Gastroesophageal sphincter (tissue), 3 donors: ENCODE results near the gene PTPRN2.

Source experiments
- POLR2A ChIP-seq, 2 donors: fragments of 450-650 bp; IDR thresholded peaks; one replicate each; pipeline ENCODE4 v1.6.1; 2017; ENCODE audit warnings: antibody characterized with exemption in 2 of 2, mild to moderate bottlenecking in 2 of 2, moderate library complexity in 1 of 2
- POLR2AphosphoS5 ChIP-seq: sonication (generic); formaldehyde crosslinking; IDR thresholded peaks from one replicate; pipeline ENCODE4 v1.6.1; 2017; ENCODE audit warnings: antibody characterized with exemption
- TF ChIP-seq, protein P1 (sequence below), 4 experiments: fragments of 200-600 bp in 2 of 4; fragments of 450-650 bp in 2 of 4; sonication (generic) in 1 of 4; IDR thresholded peaks; one replicate each; pipeline ENCODE4 v1.5.1; 2017 to 2019; ENCODE audit warnings: antibody characterized with exemption in 4 of 4, mild to moderate bottlenecking in 2 of 4, moderate library complexity in 2 of 4

DNA sequence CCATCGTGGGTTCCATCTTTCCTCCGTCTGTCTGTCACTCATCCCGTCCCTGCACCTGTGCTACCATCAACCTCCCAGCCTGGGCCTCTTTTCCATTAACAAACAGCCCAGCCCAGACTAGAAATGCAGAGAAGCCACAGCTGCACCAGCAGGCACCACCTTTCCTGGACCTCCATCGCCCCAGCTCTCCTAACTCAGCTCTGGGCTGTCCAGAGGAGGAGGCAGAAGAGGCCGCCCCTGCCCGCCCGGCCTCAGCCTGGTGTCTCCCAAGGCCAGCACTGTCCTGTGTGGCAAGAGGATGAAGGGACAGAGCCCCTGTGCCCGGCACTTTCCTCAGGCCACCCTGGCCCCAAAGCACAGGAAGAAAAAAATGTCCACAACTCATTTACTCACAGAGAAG is 225.6 kb downstream of the PTPRN2 start:
- TF ChIP-seq POLR2AphosphoS5: no peak
- TF ChIP-seq, protein P1, sequence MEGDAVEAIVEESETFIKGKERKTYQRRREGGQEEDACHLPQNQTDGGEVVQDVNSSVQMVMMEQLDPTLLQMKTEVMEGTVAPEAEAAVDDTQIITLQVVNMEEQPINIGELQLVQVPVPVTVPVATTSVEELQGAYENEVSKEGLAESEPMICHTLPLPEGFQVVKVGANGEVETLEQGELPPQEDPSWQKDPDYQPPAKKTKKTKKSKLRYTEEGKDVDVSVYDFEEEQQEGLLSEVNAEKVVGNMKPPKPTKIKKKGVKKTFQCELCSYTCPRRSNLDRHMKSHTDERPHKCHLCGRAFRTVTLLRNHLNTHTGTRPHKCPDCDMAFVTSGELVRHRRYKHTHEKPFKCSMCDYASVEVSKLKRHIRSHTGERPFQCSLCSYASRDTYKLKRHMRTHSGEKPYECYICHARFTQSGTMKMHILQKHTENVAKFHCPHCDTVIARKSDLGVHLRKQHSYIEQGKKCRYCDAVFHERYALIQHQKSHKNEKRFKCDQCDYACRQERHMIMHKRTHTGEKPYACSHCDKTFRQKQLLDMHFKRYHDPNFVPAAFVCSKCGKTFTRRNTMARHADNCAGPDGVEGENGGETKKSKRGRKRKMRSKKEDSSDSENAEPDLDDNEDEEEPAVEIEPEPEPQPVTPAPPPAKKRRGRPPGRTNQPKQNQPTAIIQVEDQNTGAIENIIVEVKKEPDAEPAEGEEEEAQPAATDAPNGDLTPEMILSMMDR (IDR thresholded peaks at IDR 0.05): no peak
- no peak for TF ChIP-seq POLR2A (IDR thresholded peaks at IDR 0.05)
